GM21447 (cell line): ENCODE measurements around the gene FBXO45.
"Not testable (repeated sequence)": the region's sequence is repeated elsewhere in the genome, so short reads cannot be mapped to it uniquely, and the experiment has no call there.

Experiments
- ATAC-seq: cut with Tn5 transposase; IDR thresholded peaks from one replicate; pipeline ENCODE4 v1.9.1; 2021; ENCODE audit not compliant: unreplicated experiment

FBXO45 gene

DNA sequence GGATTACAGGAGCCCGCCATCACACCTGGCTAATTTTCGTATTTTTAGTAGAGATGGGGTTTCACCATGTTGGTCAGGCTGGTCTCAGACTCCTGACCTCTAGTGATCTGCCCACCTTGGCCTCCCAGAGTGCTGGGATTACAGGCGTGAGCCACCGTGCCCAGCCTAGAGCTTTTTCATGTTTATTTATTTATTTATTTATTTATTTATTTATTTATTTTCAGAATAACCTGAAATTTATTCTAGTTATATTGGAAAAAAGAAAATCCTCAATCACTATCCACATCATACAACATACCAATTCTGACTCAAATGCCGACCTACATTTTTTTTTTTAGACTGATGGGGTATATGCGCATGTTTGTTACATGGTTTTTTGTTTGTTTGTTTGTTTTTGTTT lies 46.8 kb downstream of the FBXO45 start:
- ATAC-seq = not testable (repeated sequence)

DNA sequence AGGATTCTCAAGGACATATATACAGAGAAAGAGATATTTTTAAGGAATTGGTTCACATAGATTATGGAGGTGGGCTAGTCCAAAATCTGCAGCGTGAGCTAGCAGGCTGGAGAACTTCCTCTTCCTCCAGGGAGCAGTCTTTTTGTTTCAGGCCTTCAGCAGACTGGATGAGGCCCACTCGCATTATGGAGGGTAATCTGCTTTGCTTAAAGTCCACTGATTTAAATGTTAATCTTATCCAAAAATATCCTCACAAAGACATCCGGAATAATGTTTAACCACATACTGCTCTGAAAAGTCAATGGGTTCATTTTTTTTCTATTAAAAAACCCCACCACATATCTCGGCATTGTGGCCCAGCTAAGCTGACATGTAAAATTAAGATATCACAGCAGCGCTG lies 48.8 kb downstream of the FBXO45 start:
- no peak for ATAC-seq

DNA sequence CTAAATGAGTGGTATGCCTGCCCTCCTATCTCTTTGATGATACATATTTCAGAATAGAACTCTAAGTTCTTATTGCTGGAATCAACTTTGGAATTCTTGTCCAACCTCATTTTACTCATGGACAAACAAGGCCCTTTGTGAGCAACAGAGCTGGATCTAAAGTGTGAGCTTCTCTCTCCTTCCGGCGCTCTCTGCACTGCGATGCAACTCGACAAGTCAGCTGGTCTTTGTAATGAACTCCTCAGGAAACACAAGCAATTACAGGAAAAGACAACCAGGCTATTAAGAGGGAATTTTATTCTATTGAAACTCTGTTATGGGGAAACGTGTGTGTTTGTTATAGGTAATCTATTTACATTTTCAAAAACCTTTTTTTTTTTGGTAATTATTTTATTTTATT lies 50.8 kb downstream of the FBXO45 start:
- no peak for ATAC-seq

DNA sequence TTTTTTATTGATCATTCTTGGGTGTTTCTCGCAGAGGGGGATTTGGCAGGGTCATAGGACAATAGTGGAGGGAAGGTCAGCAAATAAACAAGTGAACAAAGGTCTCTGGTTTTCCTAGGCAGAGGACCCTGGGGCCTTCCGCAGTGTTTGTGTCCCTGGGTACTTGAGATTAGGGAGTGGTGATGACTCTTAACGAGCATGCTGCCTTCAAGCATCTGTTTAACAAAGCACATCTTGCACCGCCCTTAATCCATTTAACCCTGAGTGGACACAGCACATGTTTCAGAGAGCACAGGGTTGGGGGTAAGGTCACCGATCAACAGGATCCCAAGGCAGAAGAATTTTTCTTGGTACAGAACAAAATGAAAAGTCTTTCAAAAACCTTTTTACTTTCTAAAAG lies 51.2 kb downstream of the FBXO45 start:
- not testable (repeated sequence) for ATAC-seq

DNA sequence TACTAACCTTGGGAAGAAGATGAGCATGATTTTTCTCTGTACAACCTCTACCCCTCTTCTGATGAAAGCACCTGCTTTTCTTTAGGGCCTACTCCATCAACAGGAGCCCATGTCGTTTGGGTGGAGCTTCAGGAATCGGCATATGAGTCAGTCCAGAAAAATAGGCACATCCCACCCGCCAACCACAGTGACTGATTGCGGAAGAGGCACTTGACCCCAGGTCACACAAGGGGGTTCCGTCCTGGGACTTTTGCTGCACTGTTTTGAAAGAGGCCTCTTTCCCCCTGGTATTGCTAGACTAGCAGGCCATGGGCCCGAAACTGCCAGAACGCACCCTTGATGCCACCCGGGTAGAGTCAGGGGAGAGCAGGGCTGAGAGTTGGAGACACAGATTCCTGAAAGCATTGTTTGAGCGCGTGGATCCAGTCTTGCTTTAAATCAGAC lies 51.7 kb downstream of the FBXO45 start:
- ATAC-seq = peak; percentile 63

DNA sequence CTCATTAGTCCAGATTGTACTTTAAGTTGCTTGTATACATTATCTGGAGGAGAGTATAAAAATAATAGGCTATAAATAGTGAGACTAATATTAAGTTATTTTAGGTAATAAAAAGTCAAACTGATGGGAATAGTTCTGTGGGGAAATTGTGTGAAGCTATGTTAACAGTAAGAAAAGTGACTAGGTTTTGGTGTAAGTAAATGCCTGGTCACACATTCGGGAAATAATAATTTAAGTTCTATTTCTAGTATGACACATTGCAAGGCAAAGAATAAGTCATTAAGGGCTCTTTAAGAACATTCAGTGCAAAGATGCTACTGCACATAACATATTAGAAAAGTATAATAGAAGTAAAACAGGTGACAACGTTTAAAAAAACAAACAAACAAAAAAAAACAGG lies 52.2 kb downstream of the FBXO45 start:
- no peak for ATAC-seq

DNA sequence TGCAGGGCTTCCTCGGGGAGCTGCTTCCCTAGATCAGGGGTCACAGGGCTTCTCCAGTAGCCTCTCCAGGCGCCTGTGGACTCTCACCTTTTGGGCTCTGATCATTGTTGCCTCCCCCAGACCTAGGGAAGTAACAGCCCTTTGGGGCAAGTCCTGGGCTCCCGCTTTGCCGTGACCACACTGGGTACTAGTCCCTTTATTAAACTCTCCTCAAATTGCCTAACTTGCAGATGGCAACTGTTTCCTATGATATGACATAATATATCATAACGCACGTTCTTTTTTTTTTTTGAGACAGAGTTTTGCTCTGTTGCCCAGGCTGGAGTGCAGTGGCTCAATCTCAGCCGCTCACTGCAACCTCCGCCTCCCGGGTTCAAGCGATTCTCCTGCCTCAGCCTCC lies 53.2 kb downstream of the FBXO45 start:
- no peak for ATAC-seq

DNA sequence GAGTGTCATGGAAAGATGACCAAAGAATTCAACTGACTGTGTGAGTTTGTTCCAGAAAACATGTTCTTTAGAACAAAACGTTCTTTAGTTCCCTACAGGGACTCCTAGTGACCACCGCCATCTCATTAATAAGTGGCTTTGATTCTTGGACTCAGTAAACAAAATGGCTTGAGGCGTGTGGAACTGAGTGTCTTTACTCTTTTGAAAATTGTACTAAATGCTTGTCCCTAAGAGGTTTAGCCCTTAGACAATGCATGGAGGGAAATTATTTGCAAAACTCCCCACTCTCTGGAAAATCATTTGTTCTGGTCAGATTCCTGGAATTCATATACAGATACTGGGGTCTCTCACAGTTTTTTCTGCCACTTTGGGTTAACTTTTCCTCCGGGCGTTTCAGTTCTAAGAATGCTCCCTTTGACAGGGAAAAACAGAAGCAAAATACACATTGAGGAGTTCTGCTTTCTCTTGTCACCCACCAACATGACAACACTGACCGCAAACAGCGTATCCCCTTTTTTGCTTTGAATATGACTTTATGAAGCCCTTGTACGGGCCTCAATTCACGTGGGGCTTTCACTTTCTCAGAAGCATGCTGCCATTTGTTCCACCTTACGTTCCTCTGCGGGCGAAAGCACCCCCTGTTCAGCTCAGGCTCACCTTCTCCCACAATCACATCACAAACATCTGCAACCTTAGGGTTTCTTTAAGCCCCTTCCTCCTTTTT lies 55.8 kb downstream of the FBXO45 start:
- ATAC-seq = no peak

DNA sequence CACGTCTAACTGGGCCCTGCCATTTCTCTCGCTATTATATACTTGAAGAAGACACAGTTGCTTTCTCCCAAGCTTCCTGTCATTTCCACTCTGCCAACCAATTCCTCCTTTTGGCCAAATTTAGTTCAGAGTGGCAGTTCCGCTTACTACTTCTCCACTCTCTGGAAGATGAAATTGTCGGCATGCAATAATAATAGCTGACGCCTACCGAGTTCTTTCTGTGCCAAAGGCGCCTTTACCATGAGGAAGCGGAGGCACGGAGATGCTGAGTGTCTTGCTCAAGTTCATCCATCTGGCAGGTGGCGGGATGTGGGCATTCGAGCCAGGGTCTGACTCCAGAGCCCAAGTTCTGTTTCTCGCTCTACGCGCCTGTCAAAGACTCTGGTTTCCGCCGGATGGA lies 56.4 kb downstream of the FBXO45 start:
- no peak for ATAC-seq

DNA sequence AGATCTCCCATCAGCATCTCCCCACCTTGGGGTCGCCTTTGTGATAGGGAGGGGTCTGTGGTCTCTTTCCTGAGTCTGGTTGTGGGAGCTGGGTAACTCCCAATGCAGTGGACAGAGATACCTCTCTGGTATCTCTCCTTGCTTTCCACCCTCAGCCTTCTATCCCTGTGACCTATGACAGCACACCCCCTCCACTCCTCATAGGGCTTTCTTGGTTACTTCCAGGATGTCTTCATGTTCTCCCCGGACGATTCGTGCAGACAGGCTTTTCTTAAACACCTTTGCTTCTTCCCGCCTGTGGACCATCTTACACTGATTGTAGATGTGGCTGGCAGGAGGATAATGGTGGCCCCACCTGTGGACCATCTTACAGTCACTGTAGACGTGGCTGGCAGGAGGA lies 56.9 kb downstream of the FBXO45 start:
- no peak for ATAC-seq

DNA sequence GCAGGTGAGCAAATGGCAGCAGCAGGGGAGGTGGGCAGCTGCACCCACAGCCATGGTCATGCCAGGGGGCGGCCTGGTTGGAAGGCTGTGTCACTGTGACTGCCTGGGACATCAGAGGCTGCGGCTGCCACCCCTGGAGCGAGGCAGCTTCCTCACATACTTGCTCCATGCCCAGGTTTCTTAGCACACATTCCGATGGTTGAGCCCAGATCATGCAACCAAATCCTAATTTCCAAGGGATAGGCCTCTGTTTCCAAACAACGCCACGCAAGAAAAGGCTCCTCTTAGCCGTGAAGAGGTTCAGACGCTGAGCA lies 59.4 kb downstream of the FBXO45 start:
- ATAC-seq = no peak

DNA sequence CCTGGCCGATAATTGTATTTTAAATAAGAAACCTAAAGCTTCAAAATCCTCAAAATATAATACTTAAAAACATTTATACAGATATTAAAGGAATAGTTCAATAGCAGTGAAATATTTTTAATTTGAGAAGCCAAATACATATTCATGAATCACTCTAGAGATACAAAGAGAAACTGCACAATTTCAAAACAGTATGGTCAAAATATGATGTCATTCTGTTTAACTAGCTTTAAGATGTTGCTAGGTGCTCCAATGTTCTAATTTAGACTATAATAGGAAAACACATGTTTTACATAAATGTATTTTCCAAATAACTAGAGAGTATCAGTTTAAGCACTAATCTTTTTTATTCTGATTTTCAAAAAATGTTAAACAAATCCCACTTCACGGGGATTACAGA lies 60.8 kb downstream of the FBXO45 start:
- ATAC-seq = no peak

DNA sequence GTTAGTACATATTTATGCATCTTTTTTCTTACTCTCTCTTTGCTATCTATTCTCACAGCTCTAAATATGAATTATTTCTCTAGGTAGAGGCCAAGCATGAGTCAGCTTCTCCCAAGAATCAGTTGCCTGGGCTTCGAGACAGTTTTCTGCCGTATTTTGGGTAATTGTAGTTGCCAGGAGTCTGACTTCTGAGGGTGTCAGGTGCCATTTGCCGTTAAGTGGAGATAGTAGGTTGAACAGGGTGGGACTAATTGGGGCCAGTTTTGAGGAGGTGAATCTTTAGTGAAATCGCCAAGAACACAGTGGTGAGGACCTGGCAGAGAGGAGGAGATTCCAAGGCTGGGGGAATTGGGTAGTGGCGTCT lies 63.2 kb downstream of the FBXO45 start:
- no peak for ATAC-seq

DNA sequence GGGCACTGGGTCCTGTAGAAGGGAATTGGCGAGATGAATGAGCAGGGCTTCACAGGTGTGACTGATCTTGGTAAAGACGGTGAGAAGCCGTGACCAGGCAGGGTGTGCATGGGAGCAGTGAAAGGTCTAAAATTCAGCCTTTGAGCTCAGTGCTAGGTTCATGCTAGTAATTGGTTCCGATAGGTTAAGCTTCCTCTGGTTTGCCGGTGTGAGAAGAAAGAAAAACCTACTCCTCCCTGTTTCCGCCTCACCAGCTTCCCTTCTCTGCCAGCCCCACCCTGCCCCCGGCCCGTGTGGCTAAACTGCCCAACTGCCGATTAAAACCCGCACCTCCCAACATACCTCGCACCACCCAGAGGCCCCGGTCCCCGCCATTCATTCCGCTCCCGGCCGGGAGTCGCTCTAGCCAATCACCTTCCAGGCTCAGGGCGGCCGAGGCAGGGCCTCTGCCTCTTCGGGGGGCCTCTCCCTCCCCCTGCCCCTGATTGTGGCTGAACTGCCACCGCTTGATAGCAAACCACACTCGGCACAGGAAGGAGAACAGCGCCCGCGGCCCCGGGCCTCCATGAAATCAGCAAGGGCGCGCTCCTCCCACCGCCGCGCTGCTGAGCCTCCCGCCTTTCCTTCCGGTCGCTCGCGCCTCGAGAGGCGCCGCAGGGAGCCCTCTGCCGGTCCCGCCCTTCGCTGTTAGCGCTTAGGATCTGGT lies 63.7 kb downstream of the FBXO45 start:
- ATAC-seq = peak; percentile 67

DNA sequence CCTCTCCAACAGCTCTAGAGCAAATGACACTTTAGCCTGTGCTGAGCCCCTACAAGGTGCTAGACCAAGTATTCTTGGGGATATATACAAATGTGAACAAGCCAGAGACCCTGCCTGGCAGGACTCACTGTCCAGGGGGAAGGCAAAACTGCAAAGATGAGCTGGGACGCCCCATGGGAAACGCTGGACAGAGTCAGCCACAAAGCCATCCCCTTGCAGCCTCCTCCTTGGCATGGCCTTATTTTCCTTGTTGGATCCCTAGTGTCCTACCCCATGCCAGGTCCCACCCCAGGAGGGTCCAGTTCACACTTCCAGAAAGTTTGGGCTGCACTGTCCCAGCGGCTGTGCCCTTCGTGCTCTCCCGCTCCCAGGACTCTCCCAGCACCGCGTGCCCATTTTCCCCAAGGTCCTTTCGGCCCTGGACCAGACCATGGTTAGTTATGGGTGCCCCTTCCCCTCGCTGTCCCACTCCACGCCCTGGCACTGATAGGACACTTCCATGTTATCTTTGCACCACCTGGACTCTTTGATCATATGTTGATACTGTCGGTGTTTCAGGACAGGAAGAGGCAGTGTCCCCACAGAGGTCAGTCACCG lies 65.2 kb downstream of the FBXO45 start:
- no peak for ATAC-seq

DNA sequence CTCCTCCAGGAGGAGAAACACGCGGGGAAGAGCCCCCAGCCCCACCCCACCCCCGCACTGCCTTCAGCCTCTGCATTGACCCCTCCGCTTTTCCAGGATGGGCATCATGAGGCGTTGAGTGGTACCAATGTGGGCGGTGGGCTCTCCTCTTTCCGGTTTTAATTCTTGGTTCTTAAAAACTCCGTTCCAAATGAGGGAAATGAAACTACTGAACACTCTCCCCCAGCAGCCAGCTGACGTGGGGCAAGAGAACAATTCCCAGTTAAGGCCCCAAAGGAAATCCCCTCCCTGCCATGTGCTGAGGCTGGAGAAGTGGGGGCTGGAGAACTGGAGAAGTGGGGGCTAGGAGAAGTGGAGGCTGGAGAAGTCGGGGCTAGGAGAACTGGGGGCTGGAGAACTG lies 65.8 kb downstream of the FBXO45 start:
- no peak for ATAC-seq

DNA sequence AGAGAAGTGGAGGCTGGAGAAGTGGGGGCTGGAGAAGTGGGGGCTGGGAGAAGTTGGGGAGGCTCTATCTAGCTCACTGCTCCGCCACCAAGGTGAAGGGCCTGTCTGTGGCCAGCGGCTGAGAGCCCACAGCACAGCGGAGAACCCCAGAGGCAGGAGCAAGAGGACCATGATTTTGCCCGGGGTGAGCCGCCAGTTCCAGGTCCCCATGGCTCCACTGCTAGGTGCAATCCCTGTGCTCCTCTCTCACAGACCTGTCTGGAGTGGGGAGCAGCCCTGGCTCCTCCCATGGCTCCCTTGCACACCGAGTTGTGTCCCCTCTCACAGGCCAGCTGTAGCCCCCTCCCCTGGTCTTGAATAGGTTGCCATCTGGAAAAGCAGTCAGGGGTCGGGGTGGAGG lies 66.4 kb downstream of the FBXO45 start:
- no peak for ATAC-seq

DNA sequence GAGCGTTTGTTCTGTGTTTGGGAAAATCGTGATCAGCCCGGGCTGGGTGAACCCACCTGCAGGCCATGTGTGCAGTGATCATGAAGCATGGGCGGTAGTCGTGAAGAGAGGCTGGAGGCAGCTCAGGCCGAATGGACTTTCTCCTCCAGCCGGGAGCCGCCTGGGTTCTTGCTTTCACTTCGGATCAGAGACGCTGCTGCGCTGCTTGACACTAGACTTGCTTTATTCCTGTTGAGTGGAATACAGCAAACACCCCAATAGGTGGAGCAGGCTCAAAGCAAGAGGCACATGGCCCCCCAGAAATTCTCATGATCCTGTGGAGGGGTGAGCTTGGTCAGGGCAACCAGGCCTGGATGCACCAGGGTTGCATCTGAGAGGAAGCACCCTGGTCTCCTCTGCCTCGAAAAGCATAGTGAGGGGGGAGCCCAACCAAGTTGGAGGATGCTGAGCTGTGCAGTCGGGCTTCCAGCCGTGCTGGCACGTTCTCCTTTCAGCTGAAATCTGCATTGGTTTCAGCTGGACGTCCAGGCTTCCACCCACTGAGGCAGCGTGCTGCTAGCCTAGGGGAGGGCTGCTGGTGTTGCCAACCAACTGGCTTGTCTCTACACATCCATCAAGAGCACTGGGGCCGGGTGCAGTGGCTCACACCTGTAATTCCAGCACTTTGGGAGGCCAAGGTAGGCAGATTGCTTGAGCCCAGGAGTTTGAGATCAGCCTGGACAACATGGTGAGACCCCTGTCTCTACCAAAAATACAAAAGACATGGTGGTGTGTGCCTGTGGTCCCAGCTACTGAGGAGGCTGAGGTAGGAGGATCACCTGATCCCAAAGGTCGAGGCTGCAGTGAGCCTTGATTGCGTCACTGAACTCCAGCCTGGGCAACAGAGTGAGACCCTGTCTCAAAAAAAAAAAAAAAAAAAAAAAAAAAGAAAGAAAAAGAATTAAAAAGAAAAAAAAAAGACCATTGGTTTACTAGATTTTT lies 68.2 kb downstream of the FBXO45 start:
- no peak for ATAC-seq

DNA sequence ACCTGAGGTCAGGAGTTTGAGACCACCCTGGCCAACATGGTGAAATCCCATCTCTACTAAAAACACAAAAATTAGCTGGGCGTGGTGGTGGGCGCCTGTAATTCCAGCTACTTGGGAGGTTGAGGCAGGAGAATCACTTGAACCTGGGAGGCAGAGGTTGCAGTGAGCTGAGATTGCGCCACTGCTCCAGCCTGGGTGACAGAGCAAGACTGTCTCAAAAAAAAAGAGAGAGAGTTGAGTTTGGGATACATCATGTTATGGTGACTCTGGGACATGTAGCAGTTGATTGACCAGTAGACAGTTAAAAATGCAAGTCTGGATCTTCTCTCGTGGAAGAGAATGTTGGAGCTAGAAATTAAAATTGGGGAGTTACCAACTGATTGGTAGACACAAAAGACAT lies 69.5 kb downstream of the FBXO45 start:
- ATAC-seq = not testable (repeated sequence)
